ENCODE measurements around the gene CPNE4.

DNA sequence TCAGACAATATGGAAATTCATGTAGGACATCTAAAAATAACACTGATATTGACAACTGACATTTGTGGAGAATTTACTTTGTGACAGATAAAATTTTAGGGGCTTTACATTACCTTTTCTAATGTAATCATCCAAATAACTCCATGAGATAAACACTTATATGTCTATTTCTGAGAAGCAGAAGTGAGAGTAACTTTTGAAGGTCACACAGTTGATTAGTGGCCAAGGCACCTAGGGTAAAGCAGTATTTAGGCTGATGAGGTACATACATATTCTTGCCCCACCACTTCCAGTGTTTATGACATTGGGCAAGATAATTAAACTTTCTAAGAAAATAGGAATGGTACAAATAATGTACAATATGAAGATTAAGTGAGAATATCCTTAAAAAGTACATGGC lies 248.4 kb downstream of the CPNE4 start:
- no peak for TF ChIP-seq CTCF (conservative IDR thresholded peaks at IDR 0.05; ENCODE audit: low read depth, low read length)
- TF ChIP-seq EZH2 (IDR thresholded peaks at IDR 0.05; ENCODE audit: borderline replicate concordance, low read depth, low read length, poor library complexity, severe bottlenecking): no peak

Data from A673 (cell line).